ENCODE data around the gene CYP2W1. TPM values are rescaled to one million over a fixed set of nuclear protein-coding genes. Genes with fewer than 3 reads are reported as not detected.

Gene CYP2W1
- total and polyA plus RNA-seq, 2 experiments from 2014 or later, result 31.1 to 72.3 TPM

DNA sequence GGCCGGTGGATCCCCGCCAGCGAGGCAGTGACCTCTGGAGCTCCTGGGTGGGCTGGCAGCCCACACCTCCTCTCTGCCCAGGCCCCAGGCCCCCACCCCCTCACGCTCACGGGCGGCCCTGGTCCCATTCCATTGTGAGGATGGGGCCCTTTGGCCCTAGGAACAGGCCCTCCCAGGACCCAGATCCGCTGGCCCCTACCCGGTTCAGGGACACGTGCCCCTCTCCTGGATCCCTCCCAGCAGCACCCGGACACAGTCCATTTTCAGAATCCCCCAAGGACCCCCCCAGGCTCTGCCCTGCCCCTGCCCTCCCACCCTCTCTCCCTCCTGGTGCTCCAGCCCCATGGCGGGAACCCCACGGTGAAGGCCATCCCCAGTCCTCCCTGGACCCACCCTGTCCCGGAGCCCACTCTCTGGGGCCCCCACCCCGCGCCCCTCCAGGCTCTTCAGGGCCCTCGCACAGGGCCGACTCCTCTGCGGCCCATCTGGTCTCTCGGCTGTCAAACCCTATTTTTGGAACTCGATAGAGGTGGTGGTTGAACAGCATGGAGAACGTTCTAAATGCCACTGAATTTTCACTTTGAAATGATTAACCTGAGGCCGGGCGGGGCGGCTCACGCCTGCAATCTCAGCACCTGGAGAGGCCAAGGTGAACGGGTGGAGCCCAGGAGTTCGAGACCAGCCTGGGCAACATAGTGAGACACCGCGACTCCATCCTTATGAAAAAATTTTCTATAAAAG, 36.6 kb upstream of the CYP2W1 start:
- no peaks in the 10 kb centered on the region for H3K9me3 ChIP-seq (ENCODE audit: low read depth)
- H3K4me2 ChIP-seq, result peak overlapping the region; percentile 49
- no peak overlapping the region for H2AFZ ChIP-seq
- H3K36me3 ChIP-seq (replicated peaks; ENCODE audit: insufficient read depth, low read depth), result no peaks in the 10 kb centered on the region
- H3K9me2 ChIP-seq (replicated peaks; ENCODE audit: insufficient read depth), result no peaks in the 10 kb centered on the region
- no peak for DNase-seq (ENCODE audit: low spot score)
- peaks cover 3% of the 10 kb centered on the region for H3K27me3 ChIP-seq
- H4K20me1 ChIP-seq (ENCODE audit: insufficient read depth, poor library complexity, severe bottlenecking), result no peaks in the 10 kb centered on the region
- peaks cover 19% of the 10 kb centered on the region for H3K4me1 ChIP-seq (ENCODE audit: insufficient read depth)
- H3K4me3 ChIP-seq, result no peak overlapping the region
- H3K27ac ChIP-seq, result peak overlapping the region; percentile 98
- TF ChIP-seq EZH2phosphoT487 (IDR thresholded peaks at IDR 0.05; ENCODE audit: low read depth, severe bottlenecking, unreplicated experiment) (no peak), EZH2 (IDR thresholded peaks at IDR 0.05; ENCODE audit: borderline replicate concordance) (no peak)
- TF ChIP-seq, protein P1, sequence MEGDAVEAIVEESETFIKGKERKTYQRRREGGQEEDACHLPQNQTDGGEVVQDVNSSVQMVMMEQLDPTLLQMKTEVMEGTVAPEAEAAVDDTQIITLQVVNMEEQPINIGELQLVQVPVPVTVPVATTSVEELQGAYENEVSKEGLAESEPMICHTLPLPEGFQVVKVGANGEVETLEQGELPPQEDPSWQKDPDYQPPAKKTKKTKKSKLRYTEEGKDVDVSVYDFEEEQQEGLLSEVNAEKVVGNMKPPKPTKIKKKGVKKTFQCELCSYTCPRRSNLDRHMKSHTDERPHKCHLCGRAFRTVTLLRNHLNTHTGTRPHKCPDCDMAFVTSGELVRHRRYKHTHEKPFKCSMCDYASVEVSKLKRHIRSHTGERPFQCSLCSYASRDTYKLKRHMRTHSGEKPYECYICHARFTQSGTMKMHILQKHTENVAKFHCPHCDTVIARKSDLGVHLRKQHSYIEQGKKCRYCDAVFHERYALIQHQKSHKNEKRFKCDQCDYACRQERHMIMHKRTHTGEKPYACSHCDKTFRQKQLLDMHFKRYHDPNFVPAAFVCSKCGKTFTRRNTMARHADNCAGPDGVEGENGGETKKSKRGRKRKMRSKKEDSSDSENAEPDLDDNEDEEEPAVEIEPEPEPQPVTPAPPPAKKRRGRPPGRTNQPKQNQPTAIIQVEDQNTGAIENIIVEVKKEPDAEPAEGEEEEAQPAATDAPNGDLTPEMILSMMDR (IDR thresholded peaks at IDR 0.05; ENCODE audit: poor library complexity), result no peak
- 80% methylated on average over 29 of the region's 29 CpGs for WGBS (ENCODE audit: low lambda C conversion rate, missing lambda C conversion rate)
- peaks cover 7% of the 10 kb centered on the region for H3K79me2 ChIP-seq

GRCh38 chr7:947391-948210, 35.4 kb upstream of the CYP2W1 start:
- Histone ChIP-seq H3K4me1 (ENCODE audit: insufficient read depth) (peaks cover 19% of the 10 kb centered on the region), H3K4me2 (no peak overlapping the region), H3K79me2 (peaks cover 7% of the 10 kb centered on the region), H3K4me3 (no peak overlapping the region), H3K9me3 (ENCODE audit: low read depth) (no peaks in the 10 kb centered on the region), H4K20me1 (ENCODE audit: insufficient read depth, poor library complexity, severe bottlenecking) (no peaks in the 10 kb centered on the region), H3K27me3 (peaks cover under 1% of the 10 kb centered on the region), H2AFZ (no peak overlapping the region), H3K9me2 (replicated peaks; ENCODE audit: insufficient read depth) (no peaks in the 10 kb centered on the region), H3K36me3 (replicated peaks; ENCODE audit: insufficient read depth, low read depth) (no peaks in the 10 kb centered on the region), H3K27ac (no peak overlapping the region)
- 89% methylated on average over 25 of the region's 37 CpGs for WGBS (ENCODE audit: low lambda C conversion rate, missing lambda C conversion rate)
- TF ChIP-seq, protein P1 (IDR thresholded peaks at IDR 0.05; ENCODE audit: poor library complexity), result no peak
- TF ChIP-seq EZH2 (IDR thresholded peaks at IDR 0.05; ENCODE audit: borderline replicate concordance) (no peak), EZH2phosphoT487 (IDR thresholded peaks at IDR 0.05; ENCODE audit: low read depth, severe bottlenecking, unreplicated experiment) (no peak)
- no peak for DNase-seq (ENCODE audit: low spot score)

- Histone ChIP-seq H3K36me3 (replicated peaks; ENCODE audit: insufficient read depth, low read depth) (no peaks in the 10 kb centered on the region), H3K79me2 (peaks cover 8% of the 10 kb centered on the region), H3K4me2 (no peak overlapping the region), H3K9me2 (replicated peaks; ENCODE audit: insufficient read depth) (no peaks in the 10 kb centered on the region), H3K4me3 (no peak overlapping the region), H3K27ac (no peak overlapping the region), H3K4me1 (ENCODE audit: insufficient read depth) (peaks cover 19% of the 10 kb centered on the region), H4K20me1 (ENCODE audit: insufficient read depth, poor library complexity, severe bottlenecking) (no peaks in the 10 kb centered on the region), H2AFZ (no peak overlapping the region), H3K27me3 (peaks cover 7% of the 10 kb centered on the region), H3K9me3 (ENCODE audit: low read depth) (no peaks in the 10 kb centered on the region)
- WGBS (ENCODE audit: low lambda C conversion rate, missing lambda C conversion rate), result 90% methylated on average over 28 of the region's 28 CpGs
- TF ChIP-seq EZH2 (IDR thresholded peaks at IDR 0.05; ENCODE audit: borderline replicate concordance) (no peak), EZH2phosphoT487 (IDR thresholded peaks at IDR 0.05; ENCODE audit: low read depth, severe bottlenecking, unreplicated experiment) (no peak)
- TF ChIP-seq, protein P1 (IDR thresholded peaks at IDR 0.05; ENCODE audit: poor library complexity), result no peak
- no peak for DNase-seq (ENCODE audit: low spot score)
Observed at GRCh38 chr7:949021-949934, 33.7 kb upstream of the CYP2W1 start.
